NOMO-1 treated with DMSO at 0.1 percent for 48 hours (cell line): ENCODE results near the gene FOXJ1.

ENCODE experiments used
- DNase-seq: peaks from one replicate; lab custom pipeline; 2025; ENCODE audit not compliant: unreplicated experiment; lab: John Stamatoyannopoulos, UW

FOXJ1 gene

GRCh38 chr17:76092526-76093413 is 48.3 kb downstream of the FOXJ1 start:
- no peak for DNase-seq

GRCh38 chr17:76091526-76092286 is 49.3 kb downstream of the FOXJ1 start:
- no peak for DNase-seq

- no peak for DNase-seq
Measured at GRCh38 chr17:76090517-76091129, 50.4 kb downstream of the FOXJ1 start.

- no peak for DNase-seq
Measured at GRCh38 chr17:76089680-76090516, 51.1 kb downstream of the FOXJ1 start.

- no peak for DNase-seq
Measured at GRCh38 chr17:76088868-76089576, 52.0 kb downstream of the FOXJ1 start.

GRCh38 chr17:76088041-76088867 is 52.8 kb downstream of the FOXJ1 start:
- DNase-seq = no peak

GRCh38 chr17:76087531-76087930 is 53.5 kb downstream of the FOXJ1 start:
- no peak for DNase-seq

- DNase-seq = no peak
Measured at GRCh38 chr17:76086384-76086783, 54.7 kb downstream of the FOXJ1 start.
